Stimulated activated CD4-positive, alpha-beta T cell treated with anti-CD3 and anti-CD28 coated beads, Interleukin-4, amount 100 ng/mL, for 48 hours (primary cell): ENCODE measurements around the gene PRSS2.
"Not testable (repeated sequence)": the region's sequence is repeated elsewhere in the genome, so short reads cannot be mapped to it uniquely, and the experiment has no call there.

Experiments used
- DNase-seq, 2 donors: peaks; one replicate each; pipeline ENCODE4 v3.0.0-alpha.2; 2020; ENCODE audit warnings: low read depth in 2 of 2

The PRSS2 gene

GRCh38 chr7:142770661-142771352, at the start of gene PRSS2:
Gene PRSS2, plus strand, starts transcription at chr7:142770970. Its CDS starts 13 bp downstream, at chr7:142770983.
- no peak for DNase-seq

GRCh38 chr7:142720986-142721385, 49.8 kb upstream of the PRSS2 start:
- DNase-seq, result no peak

GRCh38 chr7:142722248-142722794, 48.4 kb upstream of the PRSS2 start:
- no peak for DNase-seq

- no peak for DNase-seq
These were observed 37.5 kb upstream of the PRSS2 start for GRCh38 chr7:142733271-142733670.

GRCh38 chr7:142739923-142740492, 30.8 kb upstream of the PRSS2 start:
- no peak for DNase-seq

GRCh38 chr7:142740786-142741185, 30.0 kb upstream of the PRSS2 start:
- DNase-seq, result no peak

- DNase-seq, result not testable (repeated sequence)
These were observed 28.8 kb upstream of the PRSS2 start for GRCh38 chr7:142741932-142742331.

- DNase-seq, result no peak
These were observed 25.6 kb upstream of the PRSS2 start for GRCh38 chr7:142745091-142745635.

- DNase-seq, result no peak
These were observed 25.0 kb upstream of the PRSS2 start for GRCh38 chr7:142745745-142746144.

- DNase-seq, result no peak
These were observed 24.5 kb upstream of the PRSS2 start for GRCh38 chr7:142746264-142746663.

- not testable (repeated sequence) for DNase-seq
These were observed 22.4 kb upstream of the PRSS2 start for GRCh38 chr7:142748410-142748809.

GRCh38 chr7:142749218-142749993, 21.4 kb upstream of the PRSS2 start, which contains the start of gene PRSS1:
Gene PRSS1, plus strand, starts transcription at chr7:142749472. Its CDS starts 13 bp downstream, at chr7:142749485.
- DNase-seq, result no peak

- DNase-seq, result no peak
These were observed 20.3 kb upstream of the PRSS2 start for GRCh38 chr7:142750321-142750938.

- not testable (repeated sequence) for DNase-seq
These were observed 19.1 kb upstream of the PRSS2 start for GRCh38 chr7:142751526-142752175.

GRCh38 chr7:142752376-142753225, 18.2 kb upstream of the PRSS2 start:
- DNase-seq, result no peak

- DNase-seq, result no peak
These were observed 17.4 kb upstream of the PRSS2 start for GRCh38 chr7:142753366-142753765.

- not testable (repeated sequence) for DNase-seq
These were observed 16.8 kb upstream of the PRSS2 start for GRCh38 chr7:142753925-142754491.

- DNase-seq, result no peak
These were observed 15.8 kb upstream of the PRSS2 start for GRCh38 chr7:142754681-142755575.

GRCh38 chr7:142758312-142758711, 12.5 kb upstream of the PRSS2 start:
- not testable (repeated sequence) for DNase-seq
